NCI-H128 (cell line): Measurements from ENCODE around the gene CLEC2A.

Source experiments
- DNase-seq: peaks from one replicate; lab custom pipeline; 2025; ENCODE audit not compliant: unreplicated experiment; lab: John Stamatoyannopoulos, UW

CLEC2A gene

DNA sequence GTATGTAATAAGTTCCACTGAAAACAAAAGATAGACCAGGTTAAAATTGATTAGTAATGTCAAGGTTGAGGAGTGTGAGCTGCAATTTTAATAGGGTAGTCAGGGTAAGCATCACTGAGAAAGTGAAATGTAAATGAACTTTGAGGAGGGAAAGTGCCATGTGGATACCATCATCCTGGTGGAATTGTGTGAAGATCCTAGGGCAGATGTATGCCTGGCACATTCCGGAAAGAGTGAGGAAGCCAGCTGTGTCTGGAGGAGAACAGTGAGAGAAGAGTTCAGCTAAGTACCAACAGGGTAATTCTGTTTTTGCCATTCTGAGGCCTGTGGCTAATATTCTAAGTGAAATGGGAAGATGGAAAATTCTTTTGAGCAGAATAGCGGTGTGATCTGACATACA lies 2.9 kb upstream of the CLEC2A start:
- DNase-seq, result no peak

DNA sequence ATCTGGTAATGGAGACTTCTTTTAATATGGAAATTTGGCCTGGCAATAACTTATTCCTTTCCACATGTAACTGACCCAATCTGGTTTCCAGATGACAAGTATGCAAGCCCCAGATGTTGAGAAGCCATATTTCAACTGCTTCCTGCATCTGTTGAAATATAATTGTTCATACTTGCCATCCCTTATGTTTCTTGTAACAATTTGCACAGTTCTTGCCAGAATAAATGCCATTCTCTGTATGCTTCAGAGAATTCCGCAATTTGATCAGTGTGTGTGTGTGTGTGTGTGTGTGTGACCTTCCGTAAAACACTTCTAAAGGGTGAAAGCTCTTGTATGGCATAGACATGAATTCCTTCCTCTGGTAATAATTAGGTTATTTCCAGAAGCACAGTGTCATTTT lies 1.8 kb upstream of the CLEC2A start:
- DNase-seq, result no peak

DNA sequence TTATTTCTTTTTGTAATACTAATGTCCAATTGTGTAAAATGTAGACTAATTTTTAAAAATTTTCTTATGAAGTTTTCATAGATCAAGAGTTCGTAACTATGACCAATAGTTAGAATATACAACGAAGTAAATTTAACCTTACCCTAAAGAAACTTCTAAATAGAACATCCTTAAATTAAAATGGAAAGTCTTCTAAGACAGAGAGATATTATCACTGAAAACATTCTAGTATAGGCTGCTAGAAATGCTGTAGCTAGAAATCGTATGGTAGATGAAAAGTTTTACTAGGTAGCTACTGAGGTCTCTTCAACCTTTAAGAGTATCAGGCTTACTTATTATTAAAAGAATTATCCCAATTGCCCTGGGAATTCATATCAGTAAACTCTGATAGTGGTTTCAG lies 925 bp downstream of the CLEC2A start:
- no peak for DNase-seq

DNA sequence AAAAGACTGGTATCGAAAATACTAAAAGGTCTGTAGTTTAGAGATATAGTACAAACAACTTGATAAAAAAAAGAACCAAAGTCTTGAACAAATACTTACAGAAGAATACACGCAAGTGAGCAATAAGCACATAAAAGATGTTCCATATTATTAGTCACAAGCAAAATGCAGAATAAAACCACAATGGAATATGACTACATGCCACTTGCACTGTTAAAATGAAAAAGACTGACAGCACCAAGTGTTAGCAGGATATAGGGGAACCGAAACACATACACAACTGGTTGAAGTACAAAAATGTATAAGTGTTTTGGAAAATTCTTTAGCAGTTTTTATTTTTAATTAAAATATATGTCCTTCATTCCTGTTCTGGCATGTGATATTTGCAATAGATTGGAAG lies 3.6 kb downstream of the CLEC2A start:
- no peak for DNase-seq

DNA sequence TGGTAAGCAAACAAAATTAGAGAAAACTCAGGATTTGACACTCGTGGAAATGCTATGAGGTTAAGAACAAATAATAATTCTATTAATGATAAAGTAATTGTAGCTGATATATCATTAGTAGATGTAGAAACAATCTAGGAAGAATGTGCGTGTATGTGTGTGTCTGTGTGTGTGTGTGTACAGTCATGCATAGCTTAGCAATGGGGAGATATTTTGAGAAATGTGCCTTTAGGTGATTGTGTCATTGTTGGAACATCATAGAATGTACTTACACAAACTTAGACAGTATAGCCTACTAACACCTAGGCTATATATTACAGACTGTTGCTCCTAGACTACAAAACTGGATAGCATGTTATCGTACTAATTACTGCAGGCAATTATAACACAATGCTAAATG lies 5.3 kb downstream of the CLEC2A start:
- no peak for DNase-seq

DNA sequence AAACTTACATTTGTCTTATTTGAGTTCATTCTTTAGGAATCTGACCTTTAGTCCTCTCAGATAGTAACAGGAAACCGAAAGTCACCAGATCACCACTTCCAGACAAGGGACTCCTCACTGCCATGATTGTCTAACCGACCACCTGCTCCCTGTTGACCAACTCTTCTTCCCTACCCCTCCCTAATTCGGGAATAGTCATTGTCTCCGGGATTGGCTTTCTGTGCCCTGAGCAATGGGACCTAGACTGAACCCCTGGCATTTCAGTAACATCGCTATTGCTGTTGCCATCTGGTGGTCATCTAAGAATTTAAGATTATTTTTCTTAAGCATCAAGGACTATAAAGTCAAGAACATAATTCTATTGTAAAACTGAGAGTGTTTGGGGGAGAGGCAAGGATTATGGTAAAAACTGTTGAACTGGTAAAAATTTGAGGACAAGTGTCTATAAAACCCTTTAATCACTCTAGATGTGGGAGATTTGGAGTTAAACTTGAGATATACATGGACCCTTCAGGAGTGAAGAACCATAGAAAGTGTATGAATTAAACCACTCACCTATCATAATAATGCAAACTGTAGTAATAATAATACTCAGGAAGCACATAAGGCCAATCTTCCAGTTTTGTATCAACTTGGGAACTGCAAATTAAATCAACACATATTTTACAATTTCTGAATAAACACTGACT lies 6.3 kb downstream of the CLEC2A start:
- DNase-seq, result no peak

DNA sequence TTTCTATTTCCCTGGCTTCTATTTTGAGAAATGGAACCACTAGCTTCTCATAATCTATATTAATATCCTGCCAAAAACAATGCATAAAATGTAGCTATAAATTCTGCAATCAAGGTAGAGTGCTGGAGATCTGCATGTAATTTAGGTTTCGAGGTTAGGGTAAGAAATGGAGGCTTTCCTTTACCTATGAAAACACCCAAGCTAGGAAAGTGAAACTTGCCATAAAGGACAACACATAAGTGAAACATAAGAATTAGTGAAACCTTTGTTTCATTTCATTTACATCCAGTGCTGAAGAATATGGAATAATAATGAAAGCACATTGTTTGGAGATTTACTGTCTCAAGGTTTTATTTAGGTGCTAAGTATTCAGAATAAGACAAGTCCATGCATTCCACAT lies 9.7 kb downstream of the CLEC2A start:
- no peak for DNase-seq

DNA sequence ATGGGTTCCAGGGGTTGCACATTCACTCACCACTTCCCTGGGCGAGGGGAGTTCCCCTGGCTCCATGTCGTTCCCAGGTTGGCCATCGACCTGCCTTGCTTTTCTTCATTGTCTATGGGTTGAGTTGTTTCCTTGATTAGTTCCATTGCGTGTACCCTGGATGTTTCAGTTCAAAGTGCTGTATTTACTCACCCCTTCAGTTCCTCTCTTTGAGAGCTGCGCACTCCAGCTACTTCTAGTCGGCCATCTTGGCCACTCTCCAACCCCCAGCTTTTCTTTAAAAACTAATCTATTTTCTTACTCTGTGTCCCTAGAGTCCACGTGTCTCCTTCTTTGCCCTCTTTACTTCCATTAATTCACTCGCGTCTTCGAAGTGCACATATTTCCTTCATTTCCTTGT lies 11.7 kb downstream of the CLEC2A start:
- DNase-seq, result no peak

DNA sequence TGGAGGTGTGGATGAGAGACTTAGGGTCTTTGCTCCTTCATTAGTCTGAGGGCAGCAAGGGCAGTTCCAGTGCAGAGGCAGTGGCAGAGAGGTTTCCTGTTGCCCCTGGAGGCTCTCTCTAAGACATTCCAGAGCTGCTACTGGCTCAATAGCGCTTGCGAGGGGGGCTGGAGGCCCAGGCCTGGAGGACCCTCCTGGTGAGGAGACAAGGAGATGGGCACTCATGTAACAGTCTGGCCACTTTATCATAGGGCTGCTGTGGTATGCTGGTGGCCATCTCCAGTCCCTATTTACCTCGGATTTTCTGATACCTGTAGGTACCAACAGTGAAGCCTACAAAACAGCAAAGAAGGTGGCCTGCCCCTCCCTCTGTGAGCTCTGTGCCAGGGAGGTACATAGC lies 12.7 kb downstream of the CLEC2A start:
- no peak for DNase-seq

DNA sequence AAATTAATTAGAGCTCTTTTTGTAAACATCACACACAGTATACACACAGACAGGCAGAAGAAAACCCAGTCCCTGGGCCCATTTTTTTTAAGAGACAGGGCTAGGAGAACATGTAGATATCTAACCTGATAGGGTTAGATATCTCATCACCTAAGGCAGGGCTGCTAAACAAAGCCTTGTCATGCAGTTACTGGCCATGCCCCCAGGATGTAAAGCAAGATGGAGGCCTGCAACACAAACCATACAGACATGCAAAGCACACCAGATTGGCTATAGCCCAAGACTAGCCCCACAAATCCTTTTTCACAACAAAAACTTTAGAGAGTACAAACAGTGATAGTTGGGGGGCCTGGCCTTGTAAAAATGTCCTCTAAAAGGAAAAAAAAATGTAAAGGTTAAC lies 20.5 kb downstream of the CLEC2A start:
- no peak for DNase-seq

DNA sequence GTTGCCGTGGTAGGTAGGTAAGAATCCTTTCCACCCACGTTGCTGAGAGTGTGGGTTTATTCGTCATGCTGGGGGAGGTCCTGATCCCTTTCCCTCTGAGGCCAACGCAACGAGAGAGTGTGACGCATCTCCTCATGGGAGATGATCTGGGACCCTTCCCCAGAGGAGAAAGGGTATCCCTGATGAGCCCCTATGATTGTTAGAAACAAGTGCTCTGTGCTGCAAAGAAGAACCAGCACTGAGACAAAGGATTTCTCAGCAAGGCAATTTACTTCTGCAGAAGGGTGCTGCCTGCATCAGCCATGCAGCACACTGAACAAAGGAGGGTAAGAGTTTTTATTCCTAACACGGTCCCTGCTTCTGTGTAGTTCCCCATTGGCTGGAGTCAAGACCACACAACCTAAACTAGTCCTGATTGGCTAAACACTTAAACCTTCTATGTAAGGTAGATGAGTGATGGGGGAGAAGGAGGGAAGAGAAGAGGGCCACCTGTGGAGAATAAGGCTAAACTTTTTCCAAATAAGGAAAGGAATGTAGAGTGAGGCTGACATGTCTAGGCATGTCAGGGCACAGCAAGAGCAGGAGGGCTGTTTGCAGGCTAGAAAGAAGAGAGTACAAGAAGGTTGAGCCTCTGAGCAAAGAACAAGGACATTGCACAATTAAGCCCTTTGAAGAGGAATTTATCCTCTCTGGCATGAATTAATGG lies 21.3 kb downstream of the CLEC2A start:
- DNase-seq, result no peak

DNA sequence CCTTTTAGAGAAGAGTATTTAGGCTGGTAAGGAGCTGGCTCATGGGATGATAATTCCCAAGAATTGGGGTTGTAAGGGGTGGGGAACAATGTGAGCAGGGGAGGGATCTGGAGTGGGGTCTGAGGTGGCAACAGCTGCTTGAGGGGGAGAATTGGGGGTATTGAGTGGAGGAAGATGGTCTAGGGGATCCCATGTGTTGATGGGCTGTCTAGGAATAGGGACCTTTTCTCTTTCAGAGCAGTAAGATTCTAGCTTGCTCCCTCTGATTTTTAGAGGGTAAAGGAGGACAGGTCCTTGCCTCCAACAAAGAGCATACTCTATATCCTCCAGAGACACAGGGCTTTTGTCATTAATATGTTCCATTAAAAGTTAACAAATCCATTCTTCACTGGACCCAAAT lies 22.4 kb downstream of the CLEC2A start:
- DNase-seq, result no peak

DNA sequence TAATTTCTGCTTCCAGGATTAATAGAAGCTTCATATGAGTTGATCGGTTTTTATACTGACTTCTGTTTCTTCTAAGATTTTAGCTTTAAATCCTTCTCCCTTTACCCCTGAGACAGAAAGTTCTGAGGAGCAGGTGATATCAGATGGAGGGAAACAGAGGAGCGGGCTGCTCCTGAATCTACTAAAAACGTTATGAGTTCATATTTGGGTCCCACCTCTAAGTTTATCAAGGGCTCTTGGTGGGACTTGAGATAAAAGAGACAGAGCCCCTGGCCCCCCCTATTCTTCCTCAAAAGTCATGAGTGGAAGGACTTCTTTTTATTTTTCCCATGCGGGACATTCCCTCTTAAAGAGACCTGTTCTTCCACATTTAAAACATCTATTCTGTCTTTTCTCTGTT lies 23.8 kb downstream of the CLEC2A start:
- DNase-seq, result no peak

DNA sequence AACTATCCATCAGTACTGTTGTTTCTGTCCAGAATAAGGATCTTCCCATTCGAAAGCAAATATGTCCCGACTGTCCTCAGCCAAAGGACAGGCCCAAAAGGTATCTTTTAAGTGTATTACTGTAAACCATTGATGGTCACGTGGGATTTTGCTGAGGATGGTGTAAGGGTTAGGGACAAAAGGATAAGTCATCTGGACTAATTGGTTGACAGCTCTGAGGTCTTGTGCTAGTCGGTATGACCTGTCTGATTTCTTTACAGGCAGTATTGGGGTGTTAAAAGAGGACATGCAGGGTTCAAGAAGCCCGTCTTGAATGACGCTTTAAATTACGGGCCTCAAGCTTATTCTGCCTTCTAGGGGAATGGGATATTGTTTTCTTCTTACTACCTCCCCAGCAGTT lies 24.4 kb downstream of the CLEC2A start:
- DNase-seq, result no peak

DNA sequence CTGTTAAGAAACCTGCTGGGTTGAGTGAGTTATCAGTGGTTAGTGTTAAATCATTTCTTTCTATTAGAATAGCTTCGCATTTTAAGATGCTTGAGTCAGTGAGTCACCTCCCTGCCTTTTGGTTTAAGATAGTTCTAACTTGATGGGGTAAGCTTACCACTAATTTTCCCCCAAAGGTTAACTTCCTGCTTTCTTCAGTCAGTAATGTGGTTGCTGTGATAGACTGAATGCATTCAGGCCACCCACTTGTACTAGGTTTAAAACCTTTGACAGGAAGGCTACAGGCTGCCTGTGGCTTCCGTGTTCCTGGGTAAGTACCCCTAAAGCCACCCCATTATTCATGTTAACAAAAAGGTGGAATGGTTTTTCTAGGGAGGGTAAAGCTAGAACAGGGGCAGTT lies 25.3 kb downstream of the CLEC2A start:
- no peak for DNase-seq

DNA sequence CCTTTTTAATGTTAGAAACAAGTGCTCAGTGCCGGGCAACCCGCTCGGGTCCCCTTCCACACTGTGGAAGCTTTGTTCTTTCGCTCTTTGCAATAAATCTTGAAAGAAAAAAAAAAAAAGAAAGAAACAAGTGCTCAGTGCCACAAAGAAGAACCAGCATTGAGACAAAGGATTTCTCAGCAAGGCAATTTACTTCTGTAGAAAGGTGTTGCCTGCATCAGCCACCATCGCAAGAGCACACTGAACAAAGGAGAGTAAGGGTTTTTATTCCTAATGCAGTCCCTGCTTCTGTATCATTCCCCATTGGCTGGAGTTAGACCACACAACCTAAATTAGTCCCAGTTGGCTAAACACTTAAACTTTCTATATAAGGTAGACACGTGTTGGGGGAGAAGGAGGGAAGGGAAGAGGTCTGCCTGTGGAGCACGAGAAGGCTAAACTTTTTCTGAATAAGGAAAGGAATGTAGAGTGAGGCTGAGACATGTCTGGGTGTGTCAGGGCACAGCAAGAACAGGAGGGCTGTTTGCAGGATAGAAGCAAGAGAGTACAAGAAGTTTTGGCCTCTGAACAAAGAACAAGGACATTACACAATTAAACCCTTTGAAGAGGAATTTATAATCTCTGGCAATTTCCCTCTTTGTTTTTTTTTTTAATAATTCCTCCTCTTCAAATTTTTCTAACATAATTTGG lies 29.5 kb downstream of the CLEC2A start:
- DNase-seq, result no peak

DNA sequence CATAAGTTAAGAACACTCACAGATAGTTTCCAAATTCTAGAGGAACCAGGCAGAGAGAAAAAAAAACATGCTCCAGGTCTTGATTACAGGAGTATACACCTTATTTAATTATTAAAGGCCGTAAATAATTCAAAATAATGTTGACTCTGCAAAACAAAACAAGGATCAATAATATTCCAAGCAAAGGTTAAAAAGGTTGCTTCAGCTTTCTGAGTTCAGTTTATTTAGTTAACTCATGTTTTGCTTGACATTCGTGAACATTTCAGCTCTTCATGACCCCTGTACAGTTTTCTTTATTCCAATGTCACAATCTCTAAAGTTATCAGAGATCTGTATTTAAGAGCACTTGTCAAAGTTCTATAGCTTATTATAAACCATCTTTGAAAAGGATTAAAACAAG lies 31.2 kb downstream of the CLEC2A start:
- no peak for DNase-seq

DNA sequence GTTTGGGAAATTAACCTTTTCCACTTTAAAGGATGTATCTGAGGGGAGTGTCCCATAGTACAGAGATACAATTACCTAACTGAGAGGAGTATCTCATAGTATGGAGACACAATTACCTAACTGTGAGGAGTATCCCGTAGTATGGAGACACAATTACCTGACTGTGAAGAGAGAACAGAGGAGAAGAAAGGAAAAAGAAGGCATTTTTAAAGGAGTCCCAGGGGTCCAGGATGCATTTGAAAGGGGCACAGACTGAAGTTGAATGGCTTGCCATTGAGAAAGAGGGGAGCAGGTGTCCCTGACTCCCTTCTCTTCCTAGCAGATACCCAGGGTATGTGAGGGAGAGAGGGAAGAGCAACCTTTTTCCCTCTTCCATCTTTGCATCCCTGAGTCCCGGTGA lies 33.0 kb downstream of the CLEC2A start:
- DNase-seq, result no peak

DNA sequence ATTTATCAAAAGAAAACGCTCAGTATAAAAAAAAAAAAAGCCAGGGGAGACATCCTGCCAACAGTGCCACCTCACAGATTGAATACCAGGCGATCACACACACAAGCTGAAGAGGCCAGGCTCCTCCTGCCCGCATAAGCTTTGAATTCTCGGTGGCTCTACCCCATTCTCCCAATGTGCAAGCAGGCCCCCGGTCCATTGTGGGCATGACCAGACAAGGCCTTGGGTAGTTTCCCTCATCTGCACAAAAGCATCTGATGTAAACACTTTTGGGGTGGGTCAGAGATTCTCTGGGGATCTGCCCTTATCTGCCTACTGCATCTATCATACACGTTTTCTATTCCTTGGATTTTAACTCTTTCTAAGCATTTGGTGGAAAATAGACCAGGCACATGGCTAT lies 34.6 kb downstream of the CLEC2A start:
- DNase-seq, result no peak

DNA sequence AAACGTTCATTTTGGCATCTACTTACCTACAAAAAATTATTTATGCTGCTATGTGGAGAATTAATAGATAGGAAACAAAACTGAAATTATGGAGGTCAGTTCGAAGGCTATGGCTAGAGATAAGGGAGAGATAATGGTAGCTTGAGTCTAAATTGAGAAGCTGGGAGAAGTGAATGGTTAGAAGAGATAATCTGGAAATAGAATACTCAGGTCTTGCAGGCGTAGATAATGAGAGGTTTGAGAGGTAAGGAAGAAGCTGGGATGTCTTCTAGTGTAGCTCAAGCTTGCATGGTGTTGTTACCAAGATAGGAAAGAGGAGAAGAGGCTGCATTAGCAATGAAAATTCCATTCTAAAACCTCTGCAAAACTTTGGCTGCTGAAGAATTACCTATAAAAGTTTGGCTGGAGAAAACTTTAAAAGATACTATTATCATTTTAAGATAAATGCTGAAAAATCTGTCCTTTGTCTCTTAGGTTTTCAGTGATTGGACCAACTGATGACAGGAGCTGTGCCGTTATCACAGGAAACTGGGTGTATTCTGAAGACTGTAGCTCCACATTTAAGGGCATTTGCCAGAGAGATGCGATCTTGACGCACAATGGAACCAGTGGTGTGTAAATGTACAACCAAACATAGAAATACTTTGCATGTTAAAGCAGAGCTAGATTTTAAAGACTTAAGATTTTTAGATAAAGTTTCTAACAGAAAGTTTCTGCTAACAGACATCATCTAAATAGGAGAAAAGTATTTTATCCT lies 36.8 kb downstream of the CLEC2A start:
- no peak for DNase-seq

DNA sequence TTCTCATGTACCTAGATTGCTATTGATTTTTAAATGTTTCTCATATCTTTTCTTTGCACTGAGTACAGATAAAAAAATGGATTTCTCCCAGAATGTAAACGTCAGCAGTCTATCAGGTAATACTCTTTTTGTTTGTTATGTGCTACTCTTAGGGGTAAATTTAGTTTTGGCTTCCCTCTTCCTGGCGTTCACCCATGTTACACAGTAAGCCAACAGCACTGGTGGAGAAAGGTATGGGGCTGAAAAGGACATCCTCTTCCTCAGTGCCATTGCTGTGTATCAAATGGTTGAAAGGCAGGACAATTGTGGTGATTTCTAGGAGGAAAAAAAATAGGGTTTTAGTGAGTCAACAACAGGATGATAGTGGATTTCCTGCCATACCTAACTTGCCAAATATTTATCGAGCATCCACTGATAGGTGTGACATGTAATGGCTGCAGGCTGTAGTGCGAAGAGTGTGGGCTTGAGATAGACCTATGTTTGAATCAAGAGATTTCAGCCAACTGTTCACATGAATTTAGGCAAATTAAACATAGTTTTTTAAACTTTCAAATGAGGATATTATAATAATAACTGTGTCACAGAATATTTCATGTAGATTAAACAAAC lies 43.4 kb downstream of the CLEC2A start:
- no peak for DNase-seq
